GM19023 (cell line): ENCODE data around the gene BTK.
A peak's percentile ranks its signal among the peaks of the same experiment; 100 is the strongest.

ENCODE experiments used
- ATAC-seq: cut with Tn5 transposase; IDR thresholded peaks from one replicate; pipeline ENCODE4 v1.9.1; 2021; ENCODE audit warnings: mild to moderate bottlenecking, moderate library complexity; ENCODE audit not compliant: unreplicated experiment

BTK gene

DNA sequence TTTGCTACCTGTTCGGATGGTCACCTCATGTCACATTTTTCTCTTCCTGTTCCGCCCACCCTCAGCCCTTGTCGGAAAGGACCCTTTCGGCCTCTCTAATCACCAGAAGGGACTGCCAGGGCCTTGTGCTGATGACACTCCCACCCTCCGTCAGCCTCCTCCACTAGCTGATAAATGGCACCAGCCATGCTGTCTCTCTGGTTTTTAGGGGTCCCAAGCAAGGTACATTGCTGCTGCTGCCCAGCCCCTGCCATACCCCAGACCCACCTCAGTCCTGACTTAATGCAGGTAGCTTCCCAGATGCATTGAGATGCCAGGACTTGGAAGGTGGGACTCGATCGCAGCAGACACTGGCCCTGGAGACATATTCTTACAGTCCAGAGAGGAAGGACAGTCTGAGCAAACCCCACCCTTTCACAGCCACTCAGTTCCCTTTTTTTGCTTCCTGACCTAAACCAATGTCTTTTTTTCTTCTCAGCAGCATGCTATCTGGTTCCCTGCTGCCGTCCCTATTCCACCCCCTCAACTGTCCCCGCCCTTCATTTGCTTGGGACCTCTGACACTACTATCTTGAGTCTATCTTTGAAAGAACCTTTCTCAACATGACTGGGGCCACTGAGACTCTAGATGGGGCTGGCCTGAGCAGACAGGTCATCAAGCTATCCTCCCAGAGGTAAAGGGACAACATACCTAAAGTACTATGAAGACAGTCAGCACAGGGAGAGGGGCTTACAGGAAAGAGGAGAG is at the start of gene BTK:
BTK (minus strand) TSS at position 397 of the 747 bp plus-strand sequence. CDS start 10,907 bp downstream, outside the sequence.
- ATAC-seq: peak; percentile 65

DNA sequence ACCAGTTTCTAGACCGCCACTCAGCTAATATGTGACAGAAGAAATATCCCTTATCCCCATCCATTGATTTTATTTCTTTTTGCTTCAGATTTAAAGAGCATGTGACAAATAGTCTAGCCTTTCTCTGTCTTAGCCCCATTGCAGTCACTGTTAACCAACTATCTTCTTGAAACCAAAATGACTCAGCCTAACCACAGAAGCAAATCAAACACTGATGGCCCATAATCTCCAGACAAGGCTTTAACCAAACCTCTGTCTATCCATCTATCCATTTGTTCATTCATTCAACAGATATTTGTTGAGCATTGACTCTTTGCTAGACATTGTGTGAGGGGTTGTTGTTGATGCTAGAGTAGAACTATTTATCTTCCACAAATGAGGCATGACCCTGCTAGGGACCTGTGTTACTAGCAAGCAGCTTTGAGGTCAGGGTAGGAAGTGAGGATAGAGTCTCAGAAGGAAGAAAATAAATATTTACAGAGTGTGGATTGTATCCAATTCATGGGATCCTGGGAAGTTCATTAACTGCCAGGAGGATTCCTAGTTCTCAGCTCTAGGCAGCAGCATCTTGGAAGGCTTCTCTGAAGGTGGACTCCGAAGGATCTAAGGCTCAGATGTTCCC is 44.6 kb upstream of the BTK start:
- peak; percentile 90 for ATAC-seq

DNA sequence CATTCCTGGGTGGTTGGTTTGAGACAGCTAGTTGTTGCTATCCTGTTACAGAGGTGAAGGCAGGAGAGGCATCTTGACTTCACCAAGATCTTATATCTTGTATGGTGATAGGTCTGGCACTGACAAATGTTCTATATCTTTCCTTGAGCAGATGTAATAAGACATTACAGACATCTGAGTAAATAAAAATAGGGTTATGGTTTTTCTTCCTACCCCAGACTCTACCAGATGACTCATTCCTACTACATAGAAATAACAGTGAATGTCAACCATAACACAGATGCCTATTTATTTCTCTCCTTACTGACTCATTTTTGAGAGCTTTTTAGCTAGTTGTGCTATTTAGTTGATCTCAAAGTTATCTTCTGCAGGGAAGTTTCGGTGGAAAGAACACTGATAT is 43.9 kb upstream of the BTK start:
- peak; percentile 57 for ATAC-seq

GRCh38 chrX:101427954-101428353 is 42.0 kb upstream of the BTK start:
- no peak for ATAC-seq

- no peak for ATAC-seq
These were observed 33.5 kb upstream of the BTK start for GRCh38 chrX:101419489-101419888.

DNA sequence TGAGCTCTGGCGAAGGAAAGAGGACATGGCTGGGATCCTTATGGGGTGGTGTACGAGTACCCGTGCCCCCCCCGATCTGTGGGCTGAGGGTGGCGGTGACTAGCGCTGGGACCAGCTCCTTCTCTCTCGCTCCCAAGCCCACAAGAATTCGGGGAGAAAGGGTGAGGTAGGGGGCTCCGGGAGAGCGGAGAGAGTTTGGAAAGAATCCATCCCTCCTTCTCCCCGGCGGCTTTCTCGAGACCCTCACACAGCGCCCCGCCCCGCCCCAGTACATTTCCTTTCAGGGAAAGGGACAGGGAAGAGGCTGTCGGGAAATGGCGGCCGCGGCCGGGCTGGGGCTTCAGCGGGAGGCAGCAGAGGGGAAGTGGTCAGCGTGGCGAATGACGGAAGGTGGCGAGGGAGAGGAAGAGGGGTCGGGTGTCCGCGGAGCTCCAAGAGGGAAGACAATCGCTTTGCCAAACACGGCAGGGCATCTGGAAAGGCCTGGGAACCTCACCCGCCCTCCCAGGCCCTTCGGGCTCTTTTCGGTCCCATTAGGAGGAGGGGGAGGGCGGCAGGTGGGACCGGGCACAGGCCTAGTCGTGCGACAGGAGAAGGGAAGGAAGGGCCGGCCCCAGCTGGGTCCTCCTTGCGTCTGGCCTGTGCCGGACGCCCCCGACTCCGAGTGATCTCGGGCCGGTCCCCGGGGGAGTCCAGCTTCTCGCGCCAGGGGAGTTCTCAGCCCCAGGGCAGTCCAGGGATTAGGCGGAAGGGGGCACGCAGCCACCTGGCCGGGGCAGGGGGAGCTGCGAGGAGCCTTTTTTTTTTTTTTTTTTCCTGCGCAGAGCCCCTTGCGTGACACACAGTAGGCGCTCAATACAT is 32.2 kb upstream of the BTK start:
- peak; percentile 47 for ATAC-seq

DNA sequence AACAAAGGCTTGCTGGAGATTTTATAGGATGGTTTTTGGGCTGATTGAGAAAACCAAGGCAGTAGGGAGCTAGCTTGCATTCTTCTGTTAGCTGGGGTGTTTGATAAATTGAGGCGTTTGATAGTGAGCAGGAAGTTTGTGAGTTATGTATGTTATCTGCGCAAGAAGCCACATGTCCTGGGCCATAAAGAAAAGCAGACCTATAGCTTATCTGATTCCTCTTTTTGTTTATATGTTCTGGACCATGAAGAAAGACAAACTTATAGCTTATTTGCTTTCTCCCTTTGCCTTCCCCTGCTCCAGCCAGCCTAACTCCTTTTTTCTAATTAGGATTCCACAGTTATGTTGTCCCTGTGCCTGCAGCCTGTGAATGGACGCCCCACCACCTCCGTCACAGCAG is 31.2 kb upstream of the BTK start:
- no peak for ATAC-seq

- no peak for ATAC-seq
These were observed 30.7 kb upstream of the BTK start for GRCh38 chrX:101416691-101417090.

DNA sequence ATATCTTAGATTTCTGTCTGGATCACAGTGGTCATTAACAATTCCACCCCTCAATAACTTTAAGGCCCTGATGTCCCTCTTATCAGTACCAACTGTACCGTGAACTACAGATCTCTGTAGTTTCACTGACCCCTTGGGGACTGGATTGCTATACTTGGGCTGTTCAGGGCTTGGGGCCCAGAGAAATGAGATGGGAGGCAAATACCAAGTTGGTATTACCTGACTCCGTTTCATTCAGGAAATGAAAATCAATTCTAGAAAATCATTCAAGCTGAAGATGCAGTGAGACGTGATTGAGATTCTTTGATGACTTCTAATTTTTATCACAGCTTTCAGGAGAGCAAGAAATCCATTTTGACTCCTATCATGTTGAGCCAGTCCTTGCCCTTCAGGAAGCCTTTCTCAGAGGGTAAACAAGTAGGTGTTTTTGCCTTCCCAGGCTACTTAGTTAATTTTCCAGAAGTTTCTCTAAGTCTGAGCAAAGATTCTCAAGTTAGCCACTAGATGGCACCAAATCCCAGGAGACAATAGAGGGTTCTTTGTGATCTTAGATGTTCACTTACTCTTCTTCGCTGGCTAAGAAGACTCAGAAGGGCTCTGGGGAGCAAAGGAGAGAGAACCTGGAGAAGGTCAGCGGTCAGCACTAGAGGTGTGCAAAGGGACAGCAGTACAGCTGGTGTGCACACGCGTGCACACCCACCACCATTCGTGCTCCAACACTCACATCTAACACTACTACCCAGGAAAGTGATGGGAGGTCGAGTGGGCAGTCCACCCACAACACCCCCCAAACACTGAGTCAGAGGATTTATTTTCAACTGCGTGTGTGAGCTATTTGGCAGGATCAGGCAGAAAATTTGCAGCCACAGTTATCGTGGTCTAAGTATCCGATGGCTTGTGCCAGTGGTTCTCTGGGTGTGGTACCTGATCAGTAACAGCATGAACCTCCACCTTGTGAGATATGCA is 29.5 kb upstream of the BTK start:
- ATAC-seq: peak; percentile 49

DNA sequence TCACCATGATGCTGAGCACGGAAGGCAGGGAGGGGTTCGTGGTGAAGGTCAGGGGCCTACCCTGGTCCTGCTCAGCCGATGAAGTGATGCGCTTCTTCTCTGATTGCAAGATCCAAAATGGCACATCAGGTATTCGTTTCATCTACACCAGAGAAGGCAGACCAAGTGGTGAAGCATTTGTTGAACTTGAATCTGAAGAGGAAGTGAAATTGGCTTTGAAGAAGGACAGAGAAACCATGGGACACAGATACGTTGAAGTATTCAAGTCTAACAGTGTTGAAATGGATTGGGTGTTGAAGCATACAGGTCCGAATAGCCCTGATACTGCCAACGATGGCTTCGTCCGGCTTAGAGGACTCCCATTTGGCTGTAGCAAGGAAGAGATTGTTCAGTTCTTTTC is 26.0 kb upstream of the BTK start:
- ATAC-seq: no peak

DNA sequence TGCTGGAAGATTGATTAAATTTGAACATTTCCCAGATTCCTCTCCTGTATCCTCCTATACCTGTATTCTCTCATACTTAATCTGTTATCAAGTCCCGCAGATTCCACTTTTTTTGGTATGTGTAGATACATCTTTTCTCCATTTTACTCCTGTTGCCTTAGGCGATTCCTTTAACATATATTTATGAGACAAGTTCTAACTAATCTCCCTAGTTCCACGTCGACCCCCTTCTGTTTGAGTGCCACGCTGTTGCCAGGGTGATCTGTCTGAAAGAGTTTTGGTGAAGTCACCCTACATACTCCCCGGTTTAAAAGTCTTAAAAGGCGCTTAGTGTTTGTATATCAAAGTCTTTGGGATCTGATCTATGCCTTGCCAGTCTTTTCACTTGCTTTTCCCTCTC is 24.5 kb upstream of the BTK start:
- ATAC-seq: no peak

DNA sequence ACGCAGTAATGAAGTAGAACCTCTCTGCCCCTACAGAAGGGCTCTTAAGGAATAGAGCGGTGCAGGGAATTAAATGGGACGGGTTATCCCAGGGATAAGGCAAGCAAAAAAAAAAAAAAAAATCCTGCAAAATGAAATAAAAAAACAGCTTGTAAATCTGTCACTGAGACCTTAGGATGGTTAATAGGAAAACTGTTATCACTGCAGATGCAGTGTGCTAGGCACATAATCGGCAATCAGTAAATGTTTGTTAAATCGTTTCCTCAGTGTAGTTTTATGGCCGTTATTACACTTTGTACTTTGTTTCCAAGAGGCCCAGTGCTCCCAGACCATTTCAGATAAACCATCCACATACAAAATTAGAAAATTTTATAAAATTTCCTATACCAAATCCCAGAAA is 23.1 kb upstream of the BTK start:
- ATAC-seq: no peak

- no peak for ATAC-seq
These were observed 22.5 kb upstream of the BTK start for GRCh38 chrX:101408532-101408841.

DNA sequence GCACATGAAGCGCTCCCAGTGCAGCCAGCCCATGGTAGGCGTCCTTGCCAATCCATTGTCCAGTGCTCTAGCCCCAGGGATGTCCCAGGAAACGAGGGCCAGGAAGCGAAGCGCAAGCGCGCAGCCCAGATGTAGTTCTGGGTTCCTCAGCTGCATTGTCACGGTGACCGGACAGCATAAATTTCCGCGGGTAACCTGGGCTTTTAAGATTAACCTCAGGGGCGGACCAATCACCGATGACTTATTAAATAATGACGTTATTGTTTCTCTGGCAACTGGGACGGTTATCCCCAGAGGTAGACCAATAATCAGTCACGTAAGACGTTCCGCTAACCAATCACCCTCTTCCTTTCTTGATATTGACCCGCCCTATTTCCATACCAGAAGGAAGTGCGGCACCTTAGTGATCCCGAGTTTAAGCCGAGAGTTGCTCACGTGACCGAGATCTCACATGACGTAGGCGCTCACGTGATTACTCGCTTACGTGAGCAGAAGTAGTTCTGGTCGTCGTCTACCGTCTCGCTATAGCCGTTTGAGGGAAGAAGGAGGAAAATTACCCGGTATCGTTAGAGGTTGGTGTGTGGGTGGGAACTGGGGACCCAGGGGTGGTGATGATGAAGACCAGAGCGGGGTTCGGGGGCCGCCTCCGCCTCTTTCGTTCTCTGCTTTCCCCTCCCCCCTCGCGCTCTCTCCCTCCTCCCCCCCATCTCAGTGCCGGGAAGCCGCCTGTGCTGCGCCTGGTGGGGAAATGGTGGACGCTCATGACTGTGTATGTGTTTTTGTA is 21.9 kb upstream of the BTK start, which contains the start of the genes GLA and HNRNPH2:
GLA (minus strand) TSS at position 178 of the 784 bp plus-strand sequence; CDS start at position 156, 22 bp downstream.
HNRNPH2 (plus strand) TSS at position 475 of the 784 bp plus-strand sequence. CDS start 3,767 bp downstream, outside the sequence.
- ATAC-seq: peak; percentile 92

DNA sequence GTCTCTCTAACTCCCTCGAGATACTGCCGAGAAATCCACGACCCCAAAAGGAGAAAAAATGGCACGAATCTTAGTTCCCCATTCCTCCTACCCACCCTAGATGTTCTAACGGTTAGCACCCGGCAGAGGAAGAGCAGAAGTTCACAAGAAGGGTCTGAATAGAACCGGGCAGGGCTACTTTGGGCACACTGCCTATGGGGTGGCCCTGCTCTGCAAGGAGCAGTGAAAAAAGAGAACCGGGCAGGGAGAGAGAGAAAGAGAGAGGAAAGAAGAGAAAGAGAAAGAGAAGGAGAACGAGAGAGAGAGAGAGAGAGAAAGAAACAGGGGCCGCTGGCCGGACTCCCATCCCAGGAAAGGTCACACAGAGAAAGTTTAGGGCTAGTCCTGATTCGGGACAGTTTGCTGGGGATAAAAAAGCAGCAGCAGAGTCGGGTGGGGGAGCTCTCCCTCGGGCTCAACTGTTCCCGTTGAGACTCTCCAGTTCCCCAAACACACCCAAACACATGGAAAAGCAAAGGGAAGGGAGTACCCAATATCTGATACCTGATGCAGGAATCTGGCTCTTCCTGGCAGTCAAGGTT is 21.3 kb upstream of the BTK start:
- no peak for ATAC-seq

GRCh38 chrX:101399825-101400224 is 13.8 kb upstream of the BTK start:
- ATAC-seq: no peak

DNA sequence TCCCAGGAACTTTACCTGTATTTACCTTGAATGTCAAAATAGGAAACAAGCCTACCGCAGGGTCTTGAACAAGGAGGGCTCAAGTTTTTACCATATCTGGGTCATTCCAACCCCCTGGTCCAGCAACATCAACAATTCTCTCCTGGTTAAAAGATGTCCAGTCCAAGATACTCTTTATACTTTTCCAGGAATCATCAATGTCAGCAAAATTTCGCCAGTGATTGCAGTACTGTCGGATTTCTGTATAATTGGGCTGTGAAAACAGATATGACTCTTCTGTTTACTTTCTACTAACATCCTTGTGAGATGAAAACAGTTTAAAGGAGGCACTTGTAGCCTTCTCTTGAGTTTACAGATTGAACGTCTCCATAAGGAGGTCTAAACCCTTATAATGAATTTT is 12.7 kb upstream of the BTK start:
- ATAC-seq: no peak

- no peak for ATAC-seq
These were observed 11.8 kb upstream of the BTK start for GRCh38 chrX:101397779-101398178.

GRCh38 chrX:101395789-101396188 is 9.8 kb upstream of the BTK start:
- ATAC-seq: no peak
